Kidney epithelial cell (primary cell): ENCODE data around the gene SYCE1L. TPM values are rescaled to one million over a fixed set of nuclear protein-coding genes. Genes with fewer than 3 reads are reported as not detected.
"Not testable (repeated sequence)": the region's sequence is repeated elsewhere in the genome, so short reads cannot be mapped to it uniquely, and the experiment has no call there.

Source experiments
- DNase-seq: peaks from one replicate; pipeline ENCODE4 v3.0.0-alpha.2; 2010; ENCODE audit warnings: low read depth
- H3K27me3 ChIP-seq: 2 replicates; pipeline ENCODE4 v1.6.0; 2011; ENCODE audit warnings: low read length; ENCODE audit not compliant: control insufficient read depth, insufficient read depth
- H3K36me3 ChIP-seq: 2 replicates; pipeline ENCODE4 v1.5.1; 2011; ENCODE audit warnings: low read length; ENCODE audit not compliant: control insufficient read depth, insufficient read depth
- H3K4me3 ChIP-seq: 2 replicates; pipeline ENCODE4 v1.5.1; 2011; ENCODE audit warnings: low read depth, mild to moderate bottlenecking, control low read depth, low read length
- total RNA-seq: library from RNA; depleted of rRNA; stranded (reverse); fragments of >200 nt; gene quantifications from 2 replicates; pipeline ENCODE4 v1.2.3, GENCODE V29; 2015
- TF ChIP-seq, protein P1 (sequence below): IDR thresholded peaks from 2 replicates; pipeline ENCODE4 v1.5.1; 2011; ENCODE audit warnings: mild to moderate bottlenecking, moderate library complexity, low read length, control low read depth, inconsistent platforms; ENCODE audit not compliant: insufficient read depth, poor library complexity, severe bottlenecking

SYCE1L gene, protein sequence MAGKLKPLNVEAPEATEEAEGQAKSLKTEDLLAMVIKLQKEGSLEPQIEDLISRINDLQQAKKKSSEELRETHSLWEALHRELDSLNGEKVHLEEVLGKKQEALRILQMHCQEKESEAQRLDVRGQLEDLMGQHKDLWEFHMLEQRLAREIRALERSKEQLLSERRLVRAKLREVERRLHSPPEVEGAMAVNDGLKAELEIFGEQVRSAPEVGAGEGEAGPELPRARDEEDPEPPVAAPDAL
- 3.4 and 7.5 TPM in 2 replicates for total RNA-seq

DNA sequence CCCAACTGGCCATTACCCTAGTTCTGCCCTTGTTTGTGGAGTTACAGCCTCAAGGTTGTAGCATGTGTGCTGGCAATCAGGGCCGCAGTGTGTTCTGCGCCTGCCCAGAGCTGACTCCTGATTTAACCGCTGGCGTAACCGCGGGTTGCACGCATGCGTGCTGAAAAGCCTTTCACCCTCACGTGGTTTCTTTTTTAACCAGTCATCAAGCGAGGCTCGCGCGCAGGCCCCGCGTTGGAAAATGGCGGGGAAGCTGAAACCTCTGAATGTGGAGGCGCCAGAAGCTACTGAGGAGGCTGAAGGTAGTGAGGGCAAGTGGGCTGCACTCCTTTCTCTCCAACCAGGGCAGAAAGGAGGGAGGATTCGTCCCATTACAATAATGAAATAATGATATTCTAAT is at the start of gene SYCE1L:
Gene SYCE1L, plus strand, starts transcription at position 198 of the 400 bp plus-strand sequence. Its CDS starts 44 bp downstream, at position 242.
- TF ChIP-seq, protein P1, sequence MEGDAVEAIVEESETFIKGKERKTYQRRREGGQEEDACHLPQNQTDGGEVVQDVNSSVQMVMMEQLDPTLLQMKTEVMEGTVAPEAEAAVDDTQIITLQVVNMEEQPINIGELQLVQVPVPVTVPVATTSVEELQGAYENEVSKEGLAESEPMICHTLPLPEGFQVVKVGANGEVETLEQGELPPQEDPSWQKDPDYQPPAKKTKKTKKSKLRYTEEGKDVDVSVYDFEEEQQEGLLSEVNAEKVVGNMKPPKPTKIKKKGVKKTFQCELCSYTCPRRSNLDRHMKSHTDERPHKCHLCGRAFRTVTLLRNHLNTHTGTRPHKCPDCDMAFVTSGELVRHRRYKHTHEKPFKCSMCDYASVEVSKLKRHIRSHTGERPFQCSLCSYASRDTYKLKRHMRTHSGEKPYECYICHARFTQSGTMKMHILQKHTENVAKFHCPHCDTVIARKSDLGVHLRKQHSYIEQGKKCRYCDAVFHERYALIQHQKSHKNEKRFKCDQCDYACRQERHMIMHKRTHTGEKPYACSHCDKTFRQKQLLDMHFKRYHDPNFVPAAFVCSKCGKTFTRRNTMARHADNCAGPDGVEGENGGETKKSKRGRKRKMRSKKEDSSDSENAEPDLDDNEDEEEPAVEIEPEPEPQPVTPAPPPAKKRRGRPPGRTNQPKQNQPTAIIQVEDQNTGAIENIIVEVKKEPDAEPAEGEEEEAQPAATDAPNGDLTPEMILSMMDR: no peak
- Histone ChIP-seq H3K27me3 (no peaks in the 10 kb centered on the region), H3K36me3 (peaks cover 3% of the 10 kb centered on the region), H3K4me3 (no peak within 1 kb of the TSS)
- DNase-seq: no peak

DNA sequence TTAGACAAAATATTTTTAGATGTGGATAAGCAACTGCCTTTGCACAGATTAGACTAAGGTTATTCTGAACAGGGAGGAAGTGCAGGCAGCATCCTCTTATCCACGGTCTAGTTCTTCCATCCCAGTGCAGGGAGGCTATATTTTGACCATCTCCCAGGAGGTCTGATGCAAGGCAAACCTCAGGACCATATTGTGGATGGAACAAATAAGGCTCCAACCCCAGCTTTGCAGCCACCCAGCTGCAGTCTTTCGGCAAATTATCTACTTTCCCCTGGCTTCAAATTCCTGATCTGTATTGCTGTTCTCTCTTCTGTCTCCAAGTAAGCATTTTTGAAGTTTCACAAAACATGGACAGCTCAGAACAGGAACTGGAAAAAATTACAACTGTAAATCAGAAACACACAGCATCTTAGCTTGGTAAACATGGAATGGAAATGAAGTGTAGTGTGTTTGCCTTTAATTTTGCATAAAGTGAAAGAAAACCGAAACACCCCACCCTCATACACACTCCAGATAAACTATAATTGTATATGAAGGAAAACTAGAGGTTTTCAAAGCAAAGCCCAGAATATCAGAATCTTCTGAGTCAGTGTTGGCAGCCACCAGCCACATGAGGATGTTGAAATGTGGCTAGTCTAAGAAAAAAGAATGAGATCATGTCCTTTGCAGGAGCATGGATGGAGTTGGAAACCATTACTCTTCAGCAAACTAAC is 41.7 kb upstream of the SYCE1L start:
- no peak for DNase-seq
- TF ChIP-seq, protein P1: no peak

DNA sequence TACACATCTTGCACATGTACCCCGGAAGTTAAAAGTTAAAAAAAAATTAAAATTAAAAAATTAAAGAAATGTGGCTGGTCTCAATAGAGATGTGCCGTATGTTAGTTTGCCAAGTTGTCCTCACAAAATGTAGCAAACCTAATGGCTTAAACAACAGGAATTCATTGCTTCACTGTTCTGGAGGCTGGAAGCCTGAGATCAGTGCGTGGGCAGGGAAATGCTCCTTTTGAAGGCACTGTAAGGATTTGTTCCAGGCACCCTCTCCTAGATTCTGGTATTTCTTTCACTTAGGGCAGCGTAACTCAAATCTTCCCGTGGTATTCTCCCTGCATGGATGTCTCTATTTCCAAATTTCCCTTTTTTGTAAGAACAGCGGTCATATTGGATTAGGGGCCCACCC is 40.9 kb upstream of the SYCE1L start:
- H3K4me3 ChIP-seq: no peak overlapping the region
- no peaks in the 10 kb centered on the region for H3K27me3 ChIP-seq
- TF ChIP-seq, protein P1: no peak
- no peak for DNase-seq
- no peaks in the 10 kb centered on the region for H3K36me3 ChIP-seq

More for the DNA sequence above, 41.7 kb upstream of the SYCE1L start:
- Histone ChIP-seq H3K4me3 (no peak overlapping the region), H3K36me3 (no peaks in the 10 kb centered on the region), H3K27me3 (no peaks in the 10 kb centered on the region)

DNA sequence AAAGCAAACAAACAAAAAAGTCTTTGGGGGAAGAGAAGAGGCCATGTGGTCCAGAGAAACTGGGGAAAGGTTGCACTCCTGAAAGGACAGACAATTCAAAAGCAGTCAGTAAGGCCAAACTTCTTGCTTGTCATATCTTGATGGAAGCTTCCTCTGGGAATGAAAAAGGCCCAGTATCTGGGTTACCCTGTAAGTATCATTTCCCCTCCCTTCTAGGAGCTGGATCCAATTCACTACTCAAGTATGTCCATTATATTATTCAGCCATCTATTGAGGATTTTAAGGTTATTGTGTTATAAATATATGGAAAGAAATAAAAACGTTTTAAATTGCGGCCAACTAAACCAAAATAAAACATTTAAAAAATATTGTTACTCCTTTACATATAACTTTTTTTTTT is 34.2 kb upstream of the SYCE1L start:
- no peak overlapping the region for H3K4me3 ChIP-seq
- H3K36me3 ChIP-seq: no peaks in the 10 kb centered on the region
- H3K27me3 ChIP-seq: no peaks in the 10 kb centered on the region
- DNase-seq: no peak
- TF ChIP-seq, protein P1: no peak

DNA sequence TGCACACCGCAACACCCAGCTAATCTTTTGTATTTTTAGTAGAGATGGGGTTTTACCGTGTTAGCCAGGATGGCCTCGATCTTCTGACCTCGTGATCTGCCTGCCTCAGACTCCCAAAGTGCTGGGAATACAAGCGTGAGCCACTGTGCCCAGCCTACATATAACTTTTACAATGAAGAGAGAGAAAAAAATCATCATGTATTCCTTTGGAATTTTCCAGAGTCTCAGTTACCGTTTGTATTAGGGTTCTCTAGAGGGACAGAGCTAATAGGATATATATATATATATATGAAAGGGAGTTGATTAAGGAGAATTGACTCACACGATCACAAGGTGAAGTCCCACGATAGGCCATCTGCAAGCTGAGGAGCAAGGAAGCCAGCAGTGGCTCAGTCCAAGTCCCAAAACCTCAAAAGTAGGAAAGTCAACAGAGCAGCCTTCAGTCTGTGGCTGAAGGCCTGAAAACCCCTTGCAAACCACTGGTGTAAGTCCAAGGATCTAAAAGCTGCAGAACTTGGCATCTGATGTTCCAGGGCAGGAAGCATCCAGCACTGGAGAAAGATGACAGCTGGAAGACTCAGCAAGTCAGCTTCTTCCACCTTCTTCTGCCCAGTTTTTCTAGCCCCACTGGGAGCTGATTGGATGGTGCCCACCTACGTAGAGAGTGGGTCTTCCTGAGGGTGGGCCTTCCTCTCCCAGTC is 33.5 kb upstream of the SYCE1L start:
- H3K4me3 ChIP-seq, H3K27me3 ChIP-seq, H3K36me3 ChIP-seq, DNase-seq: not testable (repeated sequence)

DNA sequence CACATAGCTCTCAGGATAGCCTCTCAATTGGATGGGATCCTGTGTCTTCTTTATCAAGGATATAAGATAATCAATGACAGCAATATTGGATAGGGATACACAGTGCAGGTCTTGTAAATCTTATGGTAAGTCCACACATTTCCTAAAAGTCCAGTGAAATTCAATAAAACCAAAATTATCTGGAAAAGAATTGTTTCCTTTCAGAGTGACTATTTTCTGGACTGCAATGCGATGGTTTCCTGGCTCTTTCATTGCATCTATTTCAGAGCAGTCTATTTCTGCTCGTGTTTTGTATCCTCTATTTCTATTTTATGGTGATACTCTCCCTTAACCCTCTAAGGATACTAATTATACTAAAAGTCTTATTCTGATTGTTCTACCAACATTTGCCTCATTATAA is 32.5 kb upstream of the SYCE1L start:
- DNase-seq: no peak
- TF ChIP-seq, protein P1: no peak
- H3K27me3 ChIP-seq: no peaks in the 10 kb centered on the region
- H3K36me3 ChIP-seq: no peaks in the 10 kb centered on the region
- no peak overlapping the region for H3K4me3 ChIP-seq
